CD14-positive monocyte (primary cell): ENCODE results near the gene PPFIA1. TPM values are rescaled to one million over a fixed set of nuclear protein-coding genes. Genes with fewer than 3 reads are reported as not detected.

Source experiments
- DNase-seq, 3 donors: peaks; one replicate each; pipeline ENCODE4 v3.0.0-alpha.2; 2011 to 2022
- H2AFZ ChIP-seq: 2 replicates; pipeline ENCODE4 v1.6.0; 2012; ENCODE audit warnings: mild to moderate bottlenecking, low read depth, low read length, inconsistent platforms; ENCODE audit not compliant: insufficient read depth, poor library complexity, severe bottlenecking
- H3K27ac ChIP-seq, 2 donors: 1 replicate in 1 of 2; 2 replicates in 1 of 2; pipeline ENCODE4 v1.5.1; 2012 to 2013; ENCODE audit warnings: low read length in 2 of 2, control low read depth in 1 of 2, inconsistent platforms in 1 of 2, low read depth in 1 of 2, mild to moderate bottlenecking in 1 of 2
- H3K27me3 ChIP-seq, 2 donors: one replicate each; pipeline versions ENCODE4 v1.6.0 to v1.6.1; 2011 to 2013; ENCODE audit warnings: low read length in 2 of 2; ENCODE audit not compliant: control insufficient read depth in 2 of 2, insufficient read depth in 2 of 2
- H3K36me3 ChIP-seq, 2 donors: replicated peaks in 1 of 2; 1 replicate in 1 of 2; 2 replicates in 1 of 2; pipeline versions ENCODE4 v1.5.1 to v1.6.1; 2012 to 2013; ENCODE audit warnings: low read length in 2 of 2, control low read depth in 1 of 2, inconsistent platforms in 1 of 2, mild to moderate bottlenecking in 1 of 2; ENCODE audit not compliant: insufficient read depth in 2 of 2, control insufficient read depth in 1 of 2
- H3K4me1 ChIP-seq, 2 donors: 1 replicate in 1 of 2; 2 replicates in 1 of 2; pipeline versions ENCODE4 v1.5.1 to v1.6.1; 2012 to 2013; ENCODE audit warnings: low read length in 2 of 2, control low read depth in 1 of 2, inconsistent platforms in 1 of 2, mild to moderate bottlenecking in 1 of 2, moderate library complexity in 1 of 2; ENCODE audit not compliant: insufficient read depth in 2 of 2, control insufficient read depth in 1 of 2
- H3K4me2 ChIP-seq: replicated peaks from 2 replicates; pipeline ENCODE3; 2012; ENCODE audit warnings: low read length, moderate library complexity, mild to moderate bottlenecking; ENCODE audit not compliant: poor library complexity, severe bottlenecking; ENCODE audit errors: extremely low read depth
- H3K4me3 ChIP-seq, 3 experiments: fragments of 200-600 bp in 1 of 3; sonication (generic) in 1 of 3; replicated peaks in 1 of 3; 1 replicate in 2 of 3; 2 replicates in 1 of 3; pipeline ENCODE4 v1.5.1; 2011 to 2013; ENCODE audit warnings: low read length in 3 of 3, mild to moderate bottlenecking in 3 of 3, control low read depth in 2 of 3, low read depth in 2 of 3, inconsistent platforms in 1 of 3, moderate library complexity in 1 of 3
- H3K79me2 ChIP-seq: 2 replicates; pipeline ENCODE4 v1.6.0; 2012; ENCODE audit warnings: mild to moderate bottlenecking, control low read depth, inconsistent platforms, low read length, moderate library complexity; ENCODE audit not compliant: insufficient read depth
- H3K9ac ChIP-seq: 2 replicates; pipeline ENCODE4 v1.6.0; 2017; ENCODE audit warnings: low read length, mild to moderate bottlenecking; ENCODE audit not compliant: insufficient read depth, poor library complexity, severe bottlenecking
- H3K9me3 ChIP-seq, 2 donors: replicated peaks in 1 of 2; 1 replicate in 1 of 2; 2 replicates in 1 of 2; pipeline versions ENCODE4 v1.5.1 to v1.6.1; 2012 to 2013; ENCODE audit warnings: low read length in 2 of 2, control low read depth in 1 of 2; ENCODE audit not compliant: control insufficient read depth in 1 of 2, insufficient read depth in 1 of 2
- H4K20me1 ChIP-seq: 2 replicates; pipeline ENCODE4 v1.6.0; 2012; ENCODE audit warnings: mild to moderate bottlenecking, low read length, control low read depth, moderate library complexity; ENCODE audit not compliant: insufficient read depth
- H3K27ac Mint-ChIP-seq, 7 donors: one replicate each; pipeline ENCODE4 v1.8.0; 2020; ENCODE audit warnings: mild to moderate bottlenecking in 7 of 7, mixed read lengths in 7 of 7, moderate library complexity in 6 of 7, inconsistent platforms in 2 of 7
- H3K27me3 Mint-ChIP-seq, 3 donors: one replicate each; pipeline ENCODE4 v1.8.0; 2021 to 2022; ENCODE audit warnings: low read depth in 3 of 3, mild to moderate bottlenecking in 3 of 3, mixed read lengths in 3 of 3, moderate library complexity in 3 of 3, inconsistent platforms in 1 of 3
- H3K36me3 Mint-ChIP-seq, 2 donors: one replicate each; pipeline ENCODE4 v1.8.0; 2020; ENCODE audit warnings: mixed read lengths in 2 of 2, inconsistent platforms in 1 of 2, mild to moderate bottlenecking in 1 of 2
- H3K4me1 Mint-ChIP-seq: one replicate; pipeline ENCODE4 v1.8.0; 2020; ENCODE audit warnings: mild to moderate bottlenecking, mixed read lengths
- H3K4me3 Mint-ChIP-seq, 2 donors: one replicate each; pipeline ENCODE4 v1.8.0; 2020; ENCODE audit warnings: mild to moderate bottlenecking in 2 of 2, mixed read lengths in 2 of 2, moderate library complexity in 1 of 2
- H3K9me3 Mint-ChIP-seq, 7 donors: one replicate each; pipeline ENCODE4 v1.8.0; 2020 to 2022; ENCODE audit warnings: mixed read lengths in 7 of 7, mild to moderate bottlenecking in 6 of 7, moderate library complexity in 6 of 7, inconsistent platforms in 2 of 7
- WGBS: methylation state at CpG from one replicate; pipeline ENCODE4 v1.1.5; 2013; ENCODE audit warnings: missing lambda C conversion rate; ENCODE audit not compliant: insufficient coverage; 5-methylcytosine and 5-hydroxymethylcytosine counted together
- intact Hi-C, 2 donors: fragments of 100-400 bp; cut with micrococcal nuclease; formaldehyde crosslinking; loops; one replicate each; pipeline versions ENCODE4 v1.15.0 to v1.15.1; 2023
- polyA plus RNA-seq, 3 donors: library from polyadenylated mRNA; depleted of rRNA in 1 of 3; unstranded in 2 of 3; stranded (reverse) in 1 of 3; fragments of 300-500 nt in 2 of 3; fragments of >200 nt in 1 of 3; fragmentation: Illumina TruSeq in 2 of 3; gene quantifications; 1 replicate in 2 of 3; 2 replicates in 1 of 3; pipeline ENCODE4 v1.2.3, GENCODE V29; 2012 to 2021
- TF ChIP-seq, protein P1 (sequence below): fragments of 200-600 bp; IDR thresholded peaks from one replicate; pipeline ENCODE4 v1.8.0; 2022; ENCODE audit warnings: antibody characterized with exemption, mild to moderate bottlenecking

PPFIA1 gene
- polyA plus RNA-seq, 3 donors: 7.5 to 65.7 (median 15.5) TPM

DNA sequence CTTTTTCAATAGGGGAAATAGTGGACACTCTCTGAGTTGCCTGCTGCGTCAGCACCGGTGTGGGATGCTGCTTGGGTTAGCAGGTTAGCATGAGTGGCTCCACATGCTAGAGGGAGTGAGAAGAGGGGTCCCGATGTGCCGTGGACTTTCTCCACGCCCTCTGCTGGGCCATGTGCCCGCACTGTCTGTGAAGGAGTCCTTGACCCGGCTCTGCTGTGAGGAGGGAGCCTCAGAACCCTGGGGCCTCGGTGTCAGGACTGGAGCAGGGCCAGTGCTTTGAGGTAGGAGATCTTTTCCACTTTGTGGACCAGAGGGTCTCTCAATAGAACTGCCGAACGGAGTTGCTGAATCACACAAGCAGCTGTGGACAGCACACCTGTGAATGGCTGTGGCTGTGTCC lies 142.7 kb downstream of the PPFIA1 start:
- Histone ChIP-seq H3K27me3 (peaks cover 43 to 98% of the 10 kb centered on the region in 2 donors), H3K79me2 (no peaks in the 10 kb centered on the region), H3K9ac (no peak overlapping the region), H3K4me1 (peaks cover 14 to 16% of the 10 kb centered on the region in 2 donors), H3K36me3 (no peaks in the 10 kb centered on the region), H3K27ac (no peak overlapping the region), H3K9me3 (peaks cover 0 to 16% of the 10 kb centered on the region in 2 donors), H2AFZ (no peak overlapping the region), H3K4me3 (no peak overlapping the region), H4K20me1 (peaks cover 25% of the 10 kb centered on the region), H3K4me2 (no peak overlapping the region)
- H3K4me3 Mint-ChIP-seq: peak overlapping the region in 1 of 2 donors; percentile 82
- peaks cover 0 to 4% (median 2%) of the 10 kb centered on the region in 7 donors for H3K9me3 Mint-ChIP-seq
- H3K36me3 Mint-ChIP-seq: peaks cover 0 to 2% of the 10 kb centered on the region in 2 donors
- H3K27me3 Mint-ChIP-seq: peaks cover 90 to 98% (median 94%) of the 10 kb centered on the region in 3 donors
- intact Hi-C loops: no loop called here
- H3K27ac Mint-ChIP-seq: peak overlapping the region in 1 of 7 donors; percentile 23
- TF ChIP-seq, protein P1, sequence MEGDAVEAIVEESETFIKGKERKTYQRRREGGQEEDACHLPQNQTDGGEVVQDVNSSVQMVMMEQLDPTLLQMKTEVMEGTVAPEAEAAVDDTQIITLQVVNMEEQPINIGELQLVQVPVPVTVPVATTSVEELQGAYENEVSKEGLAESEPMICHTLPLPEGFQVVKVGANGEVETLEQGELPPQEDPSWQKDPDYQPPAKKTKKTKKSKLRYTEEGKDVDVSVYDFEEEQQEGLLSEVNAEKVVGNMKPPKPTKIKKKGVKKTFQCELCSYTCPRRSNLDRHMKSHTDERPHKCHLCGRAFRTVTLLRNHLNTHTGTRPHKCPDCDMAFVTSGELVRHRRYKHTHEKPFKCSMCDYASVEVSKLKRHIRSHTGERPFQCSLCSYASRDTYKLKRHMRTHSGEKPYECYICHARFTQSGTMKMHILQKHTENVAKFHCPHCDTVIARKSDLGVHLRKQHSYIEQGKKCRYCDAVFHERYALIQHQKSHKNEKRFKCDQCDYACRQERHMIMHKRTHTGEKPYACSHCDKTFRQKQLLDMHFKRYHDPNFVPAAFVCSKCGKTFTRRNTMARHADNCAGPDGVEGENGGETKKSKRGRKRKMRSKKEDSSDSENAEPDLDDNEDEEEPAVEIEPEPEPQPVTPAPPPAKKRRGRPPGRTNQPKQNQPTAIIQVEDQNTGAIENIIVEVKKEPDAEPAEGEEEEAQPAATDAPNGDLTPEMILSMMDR: no peak
- peaks cover 16% of the 10 kb centered on the region for H3K4me1 Mint-ChIP-seq
- no peak for DNase-seq
- WGBS: 95% methylated on average over 10 of the region's 10 CpGs

DNA sequence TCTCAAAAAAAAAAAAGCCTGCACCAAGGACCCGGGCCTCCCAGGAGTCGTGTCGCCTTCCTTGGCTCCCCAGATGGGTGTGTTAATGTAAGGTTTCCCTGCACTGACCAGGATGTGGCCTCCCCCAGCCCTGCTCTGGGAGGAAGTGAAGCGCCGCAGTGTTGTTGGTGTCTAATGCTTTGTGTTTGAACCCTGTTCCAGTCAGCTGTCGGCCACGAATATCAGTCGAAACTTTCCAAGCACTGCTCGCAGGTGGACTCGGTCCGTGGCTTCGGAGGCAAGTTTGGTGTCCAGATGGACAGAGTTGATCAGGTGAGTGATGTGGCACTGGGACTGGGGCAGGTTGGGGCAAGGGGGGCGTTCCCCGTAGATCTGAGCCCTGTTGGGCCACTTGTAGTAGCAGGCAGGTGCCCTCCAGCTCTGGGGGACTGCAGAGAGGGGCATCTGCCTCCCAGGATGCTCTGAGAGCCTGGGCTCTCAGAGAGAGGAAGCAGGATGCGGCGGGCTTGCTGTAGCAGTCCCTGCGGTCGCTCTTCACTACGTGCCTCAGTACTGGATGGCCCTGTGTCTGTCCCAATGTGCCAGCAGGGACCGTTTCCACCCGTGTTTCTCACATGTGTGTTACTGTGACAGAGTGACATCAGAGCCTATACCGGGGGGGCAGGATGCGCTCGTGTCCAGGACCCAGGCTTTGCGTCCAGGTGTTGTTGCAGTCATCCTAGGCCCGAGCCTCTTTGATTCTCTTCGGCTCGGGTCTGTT lies 144.0 kb downstream of the PPFIA1 start:
- Histone ChIP-seq H3K9ac (no peak overlapping the region), H3K4me1 (peaks cover 14 to 16% of the 10 kb centered on the region in 2 donors), H3K36me3 (no peaks in the 10 kb centered on the region), H3K79me2 (no peaks in the 10 kb centered on the region), H2AFZ (no peak overlapping the region), H3K27me3 (peaks cover 36 to 96% of the 10 kb centered on the region in 2 donors), H3K4me3 (no peak overlapping the region), H3K27ac (no peak overlapping the region), H3K9me3 (peaks cover 0 to 15% of the 10 kb centered on the region in 2 donors), H3K4me2 (no peak overlapping the region), H4K20me1 (peaks cover 22% of the 10 kb centered on the region)
- TF ChIP-seq, protein P1: no peak
- Mint-ChIP-seq H3K4me1 (peaks cover 16% of the 10 kb centered on the region), H3K36me3 (peaks cover 0 to 2% of the 10 kb centered on the region in 2 donors), H3K9me3 (peaks cover 0 to 4% (median 2%) of the 10 kb centered on the region in 7 donors), H3K4me3 (peak overlapping the region in 1 of 2 donors; percentile 82), H3K27me3 (peaks cover 88 to 99% (median 96%) of the 10 kb centered on the region in 3 donors), H3K27ac (peak overlapping the region in 1 of 7 donors; percentile 48)
- intact Hi-C loops: no loop called here
- no peak for DNase-seq
- WGBS: 96% methylated on average over 26 of the region's 28 CpGs
